WERI-Rb-1 (cell line): Measurements from ENCODE around the gene SURF6.
"Not testable (repeated sequence)": the region's sequence is repeated elsewhere in the genome, so short reads cannot be mapped to it uniquely, and the experiment has no call there.

Experiments
- DNase-seq: peaks from one replicate; pipeline ENCODE4 v3.0.0-alpha.2; 2020
- H3K27ac ChIP-seq: fragments of 250-450 bp; sonication (Bioruptor Pico); 2 replicates; pipeline ENCODE4 v1.5.1; 2020; ENCODE audit warnings: mild to moderate bottlenecking, moderate library complexity
- H3K27me3 ChIP-seq: fragments of 250-450 bp; sonication (Bioruptor Pico); 2 replicates; pipeline ENCODE4 v1.5.1; 2021; ENCODE audit warnings: mild to moderate bottlenecking, low read depth, moderate library complexity; ENCODE audit not compliant: insufficient read depth, severe bottlenecking
- H3K36me3 ChIP-seq: fragments of 250-450 bp; sonication (Bioruptor Pico); 2 replicates; pipeline ENCODE4 v1.5.1; 2020; ENCODE audit warnings: mild to moderate bottlenecking, moderate library complexity
- H3K4me3 ChIP-seq: 2 replicates; pipeline ENCODE4 v1.5.1; 2011; ENCODE audit warnings: low read depth, mild to moderate bottlenecking, control low read depth, low read length
- H3K9me3 ChIP-seq: fragments of 250-450 bp; sonication (Bioruptor Pico); 2 replicates; pipeline ENCODE4 v1.5.1; 2021; ENCODE audit warnings: mild to moderate bottlenecking, moderate library complexity; ENCODE audit not compliant: severe bottlenecking
- CTCF ChIP-seq: IDR thresholded peaks from 2 replicates; pipeline ENCODE4 v1.5.1; 2011; ENCODE audit warnings: low read depth, mild to moderate bottlenecking, control low read depth, inconsistent platforms, low read length

The SURF6 gene

GRCh38 chr9:133321411-133321935 is 14.5 kb downstream of the SURF6 start:
- Histone ChIP-seq H3K9me3 (peaks cover 5% of the 10 kb centered on the region), H3K4me3 (no peak overlapping the region), H3K27ac (no peak overlapping the region), H3K36me3 (no peaks in the 10 kb centered on the region), H3K27me3 (no peaks in the 10 kb centered on the region)
- DNase-seq, result no peak
- TF ChIP-seq CTCF, result no peak

- H3K27me3 ChIP-seq, result no peaks in the 10 kb centered on the region
- no peak overlapping the region for H3K4me3 ChIP-seq
- no peaks in the 10 kb centered on the region for H3K36me3 ChIP-seq
- no peak for TF ChIP-seq CTCF
- H3K27ac ChIP-seq, result no peak overlapping the region
- peaks cover 5% of the 10 kb centered on the region for H3K9me3 ChIP-seq
- DNase-seq, result no peak
Observed at GRCh38 chr9:133320421-133320881, 15.5 kb downstream of the SURF6 start.

- not testable (repeated sequence) for H3K36me3 ChIP-seq, H3K27ac ChIP-seq, H3K9me3 ChIP-seq, DNase-seq, H3K4me3 ChIP-seq, H3K27me3 ChIP-seq
Observed at GRCh38 chr9:133317551-133317950, 18.4 kb downstream of the SURF6 start.

GRCh38 chr9:133315997-133316396 is 20.0 kb downstream of the SURF6 start:
- no peaks in the 10 kb centered on the region for H3K27me3 ChIP-seq
- DNase-seq, result no peak
- no peak overlapping the region for H3K4me3 ChIP-seq
- no peaks in the 10 kb centered on the region for H3K36me3 ChIP-seq
- no peak for TF ChIP-seq CTCF
- peaks cover 3% of the 10 kb centered on the region for H3K9me3 ChIP-seq
- H3K27ac ChIP-seq, result no peak overlapping the region

- Histone ChIP-seq H3K27me3 (no peaks in the 10 kb centered on the region), H3K36me3 (no peaks in the 10 kb centered on the region), H3K4me3 (no peak overlapping the region), H3K9me3 (no peaks in the 10 kb centered on the region), H3K27ac (no peak overlapping the region)
- DNase-seq, result no peak
- no peak for TF ChIP-seq CTCF
Observed at GRCh38 chr9:133309608-133310007, 26.4 kb downstream of the SURF6 start.

GRCh38 chr9:133307301-133307700 is 28.7 kb downstream of the SURF6 start:
- no peak overlapping the region for H3K4me3 ChIP-seq
- H3K36me3 ChIP-seq, result no peaks in the 10 kb centered on the region
- H3K9me3 ChIP-seq, result no peaks in the 10 kb centered on the region
- TF ChIP-seq CTCF, result no peak
- no peaks in the 10 kb centered on the region for H3K27me3 ChIP-seq
- no peak for DNase-seq
- no peak overlapping the region for H3K27ac ChIP-seq
